Umbilical cord (tissue), 2 donors: ENCODE results near the gene UBQLN2. TPM values are rescaled to one million over a fixed set of nuclear protein-coding genes. Genes with fewer than 3 reads are reported as not detected.
A peak's percentile ranks its signal among the peaks of the same experiment; 100 is the strongest.
"Not testable (repeated sequence)": the region's sequence is repeated elsewhere in the genome, so short reads cannot be mapped to it uniquely, and the experiment has no call there.

ENCODE experiments used
- DNase-seq: peaks from one replicate; pipeline ENCODE4 v3.0.0-alpha.2; 2015; ENCODE audit warnings: low spot score
- total RNA-seq: library from RNA; depleted of rRNA; stranded (reverse); fragments of >200 nt; gene quantifications from one replicate; pipeline ENCODE4 v1.2.3, GENCODE V29; 2014; ENCODE audit warnings: low replicate concordance; ENCODE audit not compliant: insufficient read depth

Gene UBQLN2
- total RNA-seq = 6.5 TPM

- peak; percentile 80 for DNase-seq
Measured at GRCh38 chrX:56563231-56564161, at the start of gene UBQLN2. TSS of gene UBQLN2 (plus strand) at chrX:56563627. CDS start at chrX:56563874, 247 bp downstream.

GRCh38 chrX:56519642-56520041 is 43.8 kb upstream of the UBQLN2 start:
- no peak for DNase-seq

- not testable (repeated sequence) for DNase-seq
Measured at GRCh38 chrX:56529482-56530007, 33.9 kb upstream of the UBQLN2 start.

GRCh38 chrX:56530011-56530410 is 33.4 kb upstream of the UBQLN2 start:
- DNase-seq = no peak

GRCh38 chrX:56550667-56551066 is 12.8 kb upstream of the UBQLN2 start:
- DNase-seq = no peak

DNA sequence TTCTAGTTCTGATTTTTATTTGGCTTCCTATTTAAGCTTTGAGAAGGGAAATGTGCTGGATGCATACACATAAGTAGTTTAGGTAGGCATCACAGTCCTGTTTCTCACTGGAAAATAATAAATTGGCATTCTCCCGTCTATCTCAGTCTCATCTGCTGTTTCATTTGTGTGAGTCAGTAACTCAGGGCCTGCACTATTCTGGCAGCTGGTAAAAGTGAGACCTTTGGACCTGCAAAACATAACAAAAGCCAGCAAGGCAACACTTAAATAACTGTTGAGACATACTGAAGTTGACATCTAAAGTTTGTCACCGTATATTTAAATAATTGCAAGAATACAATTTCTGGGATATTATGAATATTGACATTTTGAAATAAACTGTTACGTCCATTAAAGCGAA is 8.6 kb upstream of the UBQLN2 start:
- DNase-seq = no peak

DNA sequence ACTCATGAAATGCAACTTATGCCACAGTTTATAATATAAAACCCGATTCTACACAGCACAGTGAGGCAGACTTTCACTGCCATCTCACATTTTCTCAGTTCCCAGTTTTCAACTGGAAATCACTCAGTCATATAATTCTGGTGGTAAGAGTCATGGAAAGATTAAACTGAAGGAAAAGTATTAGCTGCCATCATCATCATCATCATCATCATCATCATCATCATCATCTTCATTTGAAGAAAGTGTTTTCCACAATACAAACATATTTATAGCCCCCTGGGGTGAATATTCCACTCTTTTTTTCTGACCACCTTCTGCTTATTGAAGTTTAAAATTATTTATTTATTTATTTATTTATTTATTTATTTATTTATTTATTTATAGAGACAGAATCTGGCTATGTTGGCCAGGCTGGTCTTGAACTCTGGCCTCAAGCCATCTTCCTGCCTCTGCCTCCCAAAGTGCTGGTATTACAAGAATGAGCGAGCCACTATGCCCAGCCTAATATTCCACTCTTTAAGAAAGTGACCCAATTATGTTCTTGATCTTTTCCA is 6.0 kb upstream of the UBQLN2 start:
- no peak for DNase-seq

DNA sequence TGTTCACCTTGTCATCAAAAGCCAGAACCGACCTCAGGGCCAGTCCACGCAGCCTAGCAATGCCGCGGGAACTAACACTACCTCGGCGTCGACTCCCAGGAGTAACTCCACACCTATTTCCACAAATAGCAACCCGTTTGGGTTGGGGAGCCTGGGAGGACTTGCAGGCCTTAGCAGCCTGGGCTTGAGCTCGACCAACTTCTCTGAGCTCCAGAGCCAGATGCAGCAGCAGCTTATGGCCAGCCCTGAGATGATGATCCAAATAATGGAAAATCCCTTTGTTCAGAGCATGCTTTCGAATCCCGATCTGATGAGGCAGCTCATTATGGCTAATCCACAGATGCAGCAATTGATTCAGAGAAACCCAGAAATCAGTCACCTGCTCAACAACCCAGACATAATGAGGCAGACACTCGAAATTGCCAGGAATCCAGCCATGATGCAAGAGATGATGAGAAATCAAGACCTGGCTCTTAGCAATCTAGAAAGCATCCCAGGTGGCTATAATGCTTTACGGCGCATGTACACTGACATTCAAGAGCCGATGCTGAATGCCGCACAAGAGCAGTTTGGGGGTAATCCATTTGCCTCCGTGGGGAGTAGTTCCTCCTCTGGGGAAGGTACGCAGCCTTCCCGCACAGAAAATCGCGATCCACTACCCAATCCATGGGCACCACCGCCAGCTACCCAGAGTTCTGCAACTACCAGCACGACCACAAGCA is 898 bp downstream of the UBQLN2 start:
- peak; percentile 27 for DNase-seq

- peak; percentile 22 for DNase-seq
Measured at GRCh38 chrX:56564921-56565840, 1.8 kb downstream of the UBQLN2 start.

DNA sequence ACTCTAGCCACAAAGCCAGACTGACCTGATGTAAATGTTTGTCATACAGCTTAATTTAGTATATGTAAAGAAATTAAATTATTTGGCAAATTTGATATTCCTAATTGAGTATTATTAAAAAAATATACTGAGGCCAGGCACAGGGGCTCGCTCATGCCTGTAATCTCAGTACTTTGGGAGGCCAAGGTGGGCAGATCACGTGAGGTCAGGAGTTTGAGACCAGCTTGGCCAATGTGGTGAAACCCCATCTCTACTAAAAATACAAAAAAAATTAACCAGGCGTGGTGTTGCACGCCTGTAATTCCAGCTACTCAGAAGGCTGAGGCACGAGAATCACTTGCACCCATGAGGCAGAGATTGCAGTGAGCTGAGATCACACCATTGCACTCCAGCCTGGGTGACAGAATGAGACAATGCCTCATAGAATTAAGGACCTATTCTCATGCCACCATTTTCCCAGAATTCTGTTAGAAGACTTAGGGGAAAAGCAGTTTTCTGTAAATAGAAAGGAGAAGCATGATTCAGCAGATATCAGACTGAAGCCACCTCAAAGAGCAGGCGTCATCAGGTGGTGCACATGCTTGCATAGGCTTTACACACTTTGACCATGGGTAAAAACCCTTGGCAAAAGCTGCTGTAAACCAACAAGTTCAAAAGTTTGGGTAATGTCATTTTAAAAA is 6.1 kb downstream of the UBQLN2 start:
- no peak for DNase-seq

- DNase-seq = no peak
Measured at GRCh38 chrX:56572975-56573374, 9.5 kb downstream of the UBQLN2 start.

- no peak for DNase-seq
Measured at GRCh38 chrX:56574861-56575260, 11.4 kb downstream of the UBQLN2 start.

GRCh38 chrX:56576721-56577120 is 13.3 kb downstream of the UBQLN2 start:
- DNase-seq = no peak

DNA sequence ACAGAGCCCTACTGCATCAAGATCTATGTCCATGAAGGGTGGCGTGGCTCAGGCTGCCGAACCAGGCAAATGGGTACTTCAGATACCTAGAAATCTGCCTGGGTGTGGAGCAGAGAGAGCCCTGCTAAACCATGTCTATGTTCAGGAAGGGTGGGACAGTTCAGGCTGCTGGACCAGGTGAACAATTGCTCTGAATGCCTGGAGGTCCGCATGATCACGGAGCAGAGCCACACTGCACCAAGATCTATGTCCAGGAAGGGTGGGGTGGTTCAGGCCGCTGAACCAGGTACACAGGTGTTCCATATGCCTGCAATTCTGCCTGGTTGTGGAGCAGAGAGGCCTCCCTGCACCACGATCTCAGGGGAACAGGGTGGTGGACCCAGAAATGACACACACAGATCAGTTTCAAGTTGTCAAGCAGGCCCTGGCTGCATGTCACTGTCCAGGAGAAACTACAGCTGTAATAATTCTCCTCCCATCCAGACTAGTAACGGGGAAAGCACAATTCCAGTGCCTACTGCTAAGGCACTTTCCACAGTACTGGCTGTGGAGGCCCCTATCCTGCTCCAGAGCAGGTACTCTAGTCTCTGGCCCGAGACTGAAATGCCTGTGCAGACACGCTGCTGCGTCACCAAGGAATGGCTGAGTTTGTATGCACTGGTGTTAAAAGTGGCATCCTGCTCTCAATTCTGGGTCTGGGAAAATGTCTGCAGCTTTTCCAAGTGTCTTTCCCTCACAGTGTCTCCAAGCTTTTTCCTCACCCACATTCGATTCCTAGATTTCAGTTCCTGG is 25.2 kb downstream of the UBQLN2 start:
- DNase-seq = no peak

DNA sequence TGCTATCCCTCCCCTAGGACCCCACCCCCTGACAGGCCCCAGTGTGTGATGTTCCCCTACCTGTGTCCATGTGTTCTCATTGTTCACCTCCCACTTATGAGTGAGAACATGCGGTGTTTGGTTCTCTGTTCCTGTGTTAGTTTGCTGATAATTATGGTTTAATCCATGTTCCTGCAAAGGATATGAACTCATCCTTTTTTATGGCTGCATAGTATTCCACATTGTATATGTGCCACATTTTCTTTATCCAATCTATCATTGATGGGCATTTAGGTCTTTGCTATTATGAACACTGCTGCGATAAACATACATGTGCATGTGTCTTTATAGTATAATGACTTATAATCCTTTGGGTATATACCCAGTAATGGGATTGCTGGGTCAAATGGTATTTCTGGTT is 28.4 kb downstream of the UBQLN2 start:
- not testable (repeated sequence) for DNase-seq

- no peak for DNase-seq
Measured at GRCh38 chrX:56600141-56600540, 36.7 kb downstream of the UBQLN2 start.

GRCh38 chrX:56600987-56601386 is 37.6 kb downstream of the UBQLN2 start:
- DNase-seq = no peak

DNA sequence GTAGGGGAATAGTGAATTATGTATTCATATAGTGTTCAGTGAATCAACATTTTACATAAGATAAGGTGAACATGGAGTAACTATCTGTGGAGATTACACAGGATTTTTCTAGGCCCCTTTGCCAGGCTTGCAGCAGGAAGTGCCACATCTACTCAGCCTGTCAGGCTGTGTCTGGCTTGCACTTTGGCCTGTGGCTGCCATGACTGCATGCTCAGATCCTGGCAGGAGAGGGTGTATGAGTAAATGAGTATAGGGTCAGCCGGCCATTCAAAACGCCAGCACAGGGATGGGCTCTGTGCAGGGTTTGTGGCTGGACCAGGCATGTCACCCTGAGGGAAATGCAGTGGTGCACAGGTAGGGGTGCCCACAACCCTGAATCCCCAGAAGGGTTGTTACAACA is 51.9 kb downstream of the UBQLN2 start:
- no peak for DNase-seq
